Epithelial cell of prostate (primary cell): ENCODE data around the gene UBASH3A.
A peak's percentile ranks its signal among the peaks of the same experiment; 100 is the strongest.
"Not testable (repeated sequence)": the region's sequence is repeated elsewhere in the genome, so short reads cannot be mapped to it uniquely, and the experiment has no call there.

Experiments
- DNase-seq: peaks from one replicate; pipeline ENCODE4 v3.0.0-alpha.2; 2011; ENCODE audit warnings: low read depth, low spot score
- H3K27ac ChIP-seq: fragments of 450-650 bp; 2 replicates; pipeline ENCODE4 v1.5.1; 2017; ENCODE audit warnings: mild to moderate bottlenecking

UBASH3A gene

DNA sequence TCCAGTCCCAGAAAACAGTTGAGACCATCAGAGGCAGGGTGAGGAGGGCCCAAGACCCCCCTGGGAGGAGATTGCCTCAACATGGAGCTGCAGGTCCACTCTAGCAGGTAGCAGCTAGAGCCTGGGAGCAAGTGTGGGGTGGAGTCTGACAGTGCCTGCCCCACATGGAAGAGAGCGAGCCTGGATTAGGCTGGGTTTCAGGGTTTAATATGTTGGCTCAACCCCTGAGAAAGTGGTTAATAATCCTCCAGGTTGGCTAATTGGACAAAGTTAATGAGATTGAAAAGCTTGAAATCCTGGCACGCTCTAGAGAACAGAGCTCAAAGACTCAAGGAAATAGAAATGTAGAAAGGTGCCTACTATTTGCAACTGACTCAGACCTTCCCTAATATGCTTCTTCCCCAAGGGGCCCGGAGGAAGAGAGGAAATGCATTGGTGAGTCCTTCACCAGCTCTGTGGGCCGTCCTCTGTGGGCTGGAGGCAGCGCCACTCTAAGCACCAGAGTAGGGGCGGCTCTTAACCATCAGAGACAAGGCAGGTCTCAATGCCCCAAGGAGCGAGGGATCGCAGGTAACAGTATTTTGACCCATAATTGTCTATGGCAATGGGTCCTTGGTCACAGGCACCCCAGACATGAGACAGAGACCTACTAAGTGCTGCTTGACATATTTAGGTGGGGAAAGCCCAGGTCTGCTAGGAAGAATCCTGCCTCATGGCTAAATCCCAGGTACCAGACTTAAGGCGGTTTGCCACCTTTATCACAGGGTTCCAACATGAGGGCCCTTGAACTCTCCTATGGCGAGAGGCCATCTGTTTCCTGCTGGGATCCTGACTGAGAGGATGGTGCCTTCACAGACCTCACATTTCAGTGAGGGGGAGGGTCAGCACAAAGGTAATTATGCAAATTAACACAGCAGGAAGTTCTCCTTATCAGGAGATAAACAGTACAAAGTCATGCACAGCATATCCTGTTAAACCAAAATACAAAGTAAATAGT lies 58.5 kb downstream of the UBASH3A start:
- no peak overlapping the region for H3K27ac ChIP-seq
- no peak for DNase-seq

DNA sequence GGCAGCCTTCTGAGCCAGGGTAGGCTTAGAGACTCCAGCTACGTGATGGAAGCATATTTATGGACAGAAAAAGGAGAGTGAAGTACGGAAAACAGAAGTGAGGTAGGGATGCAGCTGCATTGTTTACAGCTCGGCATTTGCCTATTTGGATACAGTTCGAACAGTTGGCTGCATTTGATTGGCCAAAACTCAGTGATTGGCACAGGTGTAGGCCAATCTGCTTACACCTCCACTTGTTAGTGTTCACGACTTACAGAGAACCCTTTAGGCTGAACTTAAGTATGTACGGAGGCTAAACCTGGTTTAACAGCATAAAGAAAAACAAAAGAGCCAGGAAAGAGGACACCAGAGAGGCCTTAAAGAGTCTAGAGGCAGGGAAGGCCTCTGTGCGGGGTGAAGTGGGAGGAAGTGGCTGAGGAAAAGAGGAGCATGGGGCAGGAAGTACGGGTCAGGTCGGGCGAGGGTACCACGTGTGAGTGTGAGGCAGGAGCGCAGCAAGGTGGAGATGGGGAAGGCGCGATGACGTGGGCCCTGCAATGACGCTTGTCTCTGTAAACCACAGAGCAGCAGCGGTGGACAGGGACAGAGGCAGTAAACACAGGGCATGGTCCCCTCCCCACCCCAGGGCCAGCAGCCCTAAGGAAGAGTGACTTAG lies 60.3 kb downstream of the UBASH3A start:
- no peak for DNase-seq
- no peak overlapping the region for H3K27ac ChIP-seq

DNA sequence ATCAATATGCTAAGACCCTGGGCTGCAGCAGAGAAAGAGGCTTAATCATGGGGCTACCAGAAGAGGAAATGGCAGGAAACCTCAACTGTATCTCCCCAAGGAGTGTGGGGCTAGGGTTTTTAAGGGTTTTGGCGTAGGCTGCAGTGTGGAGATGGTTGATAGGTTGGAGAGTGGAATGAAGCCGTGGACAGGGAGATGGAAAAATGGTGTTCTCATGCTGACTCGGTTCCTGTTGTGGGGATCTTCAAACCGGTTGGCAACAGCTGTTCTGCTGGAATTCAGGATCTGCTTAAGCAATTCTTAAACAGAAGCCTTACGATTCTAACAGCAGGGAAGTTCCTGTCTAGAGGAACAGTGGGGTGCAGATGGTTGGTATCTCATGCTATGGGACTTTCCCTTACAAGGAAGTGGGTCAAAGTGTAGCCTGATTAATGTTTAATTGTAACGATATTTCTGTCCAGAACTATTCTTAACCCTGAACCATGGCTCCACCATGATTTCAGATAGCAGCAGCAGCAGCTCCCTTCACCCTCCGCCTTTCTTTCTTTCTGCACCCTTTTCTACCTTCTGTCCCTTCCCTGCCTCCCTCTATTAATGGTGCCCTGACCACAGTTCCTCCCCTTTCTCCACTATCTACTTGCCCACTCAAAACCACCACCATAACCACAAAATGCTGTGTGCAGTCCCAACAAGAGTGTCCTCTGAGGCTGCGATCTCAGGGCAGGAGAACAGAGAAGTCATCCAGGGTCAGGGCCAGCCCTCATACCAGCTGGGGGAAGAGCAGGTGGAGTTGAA lies 61.5 kb downstream of the UBASH3A start:
- no peak for DNase-seq
- no peak overlapping the region for H3K27ac ChIP-seq

DNA sequence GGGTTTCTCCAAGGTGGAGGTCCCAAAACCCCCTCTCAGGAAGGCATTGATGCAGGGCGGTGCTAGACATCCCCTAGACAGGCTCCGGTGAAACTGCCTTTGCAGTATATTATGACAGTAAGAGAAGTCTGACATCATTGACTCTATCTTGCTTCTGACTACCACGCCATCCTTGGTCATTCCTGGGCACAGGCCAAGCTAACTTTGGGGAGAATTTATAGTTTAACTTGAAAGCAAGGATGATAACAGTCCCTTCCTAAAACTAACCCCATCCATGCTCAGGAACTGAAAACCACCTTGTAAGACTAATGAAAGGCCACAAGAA lies 62.1 kb downstream of the UBASH3A start:
- no peak overlapping the region for H3K27ac ChIP-seq
- no peak for DNase-seq

DNA sequence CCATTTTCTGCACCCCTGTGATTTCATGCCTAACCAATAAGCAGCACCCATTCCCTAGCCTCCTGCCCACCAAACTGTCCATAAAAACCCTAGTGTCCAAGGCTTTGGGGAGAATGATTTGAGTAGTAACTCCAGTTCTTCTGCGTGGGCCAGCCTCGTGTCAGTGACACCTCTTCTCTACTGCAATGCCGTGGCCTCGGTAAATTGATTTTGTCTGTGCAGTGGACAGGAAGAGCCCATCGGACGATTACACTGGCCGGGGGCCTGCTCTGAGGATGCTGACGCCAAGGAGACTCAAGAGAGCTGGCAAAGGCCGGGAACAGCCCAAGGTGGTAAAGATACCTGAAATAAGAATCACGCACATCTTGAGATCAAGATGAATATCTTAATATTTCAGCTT lies 63.0 kb downstream of the UBASH3A start:
- H3K27ac ChIP-seq: no peak overlapping the region
- no peak for DNase-seq

DNA sequence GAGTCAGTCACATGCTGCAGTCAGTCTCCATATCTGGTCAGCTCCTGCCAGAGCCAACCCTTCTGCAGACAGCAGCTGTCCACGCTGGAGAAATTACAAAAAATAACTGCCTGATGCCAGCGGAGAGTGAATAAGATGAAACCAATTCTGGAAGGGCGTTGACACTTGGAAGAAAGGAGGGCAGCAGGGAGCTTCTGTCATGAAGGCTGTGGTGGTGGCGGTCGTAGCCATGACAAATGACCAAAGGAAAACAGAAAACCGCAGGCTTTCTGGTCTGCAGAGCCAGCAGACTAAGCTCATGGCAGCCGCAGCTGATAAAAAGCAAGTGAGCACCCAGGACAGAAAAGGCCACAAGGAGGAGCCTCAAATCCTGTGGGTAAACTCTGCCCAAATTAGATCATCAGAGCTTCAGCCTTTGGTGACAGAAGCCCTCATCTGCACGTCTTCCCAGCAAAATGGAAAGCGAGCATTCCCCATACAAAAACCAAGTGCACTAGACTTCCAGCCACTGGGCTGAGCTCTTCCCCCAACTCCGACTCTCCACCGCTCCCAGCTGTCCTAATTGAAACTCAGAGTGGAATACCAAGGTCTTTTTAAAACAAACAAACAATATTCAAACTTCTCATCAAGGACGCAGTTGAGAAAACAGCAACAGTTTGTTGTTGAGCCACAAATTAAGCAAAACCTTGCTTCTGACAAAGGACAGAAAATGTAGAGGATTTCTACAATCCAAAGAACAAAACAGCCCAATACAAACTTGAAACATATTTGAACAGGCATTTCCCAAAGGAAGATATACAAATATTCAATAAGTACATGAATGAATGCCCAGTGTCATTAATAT lies 63.7 kb downstream of the UBASH3A start:
- no peak for DNase-seq
- no peak overlapping the region for H3K27ac ChIP-seq

DNA sequence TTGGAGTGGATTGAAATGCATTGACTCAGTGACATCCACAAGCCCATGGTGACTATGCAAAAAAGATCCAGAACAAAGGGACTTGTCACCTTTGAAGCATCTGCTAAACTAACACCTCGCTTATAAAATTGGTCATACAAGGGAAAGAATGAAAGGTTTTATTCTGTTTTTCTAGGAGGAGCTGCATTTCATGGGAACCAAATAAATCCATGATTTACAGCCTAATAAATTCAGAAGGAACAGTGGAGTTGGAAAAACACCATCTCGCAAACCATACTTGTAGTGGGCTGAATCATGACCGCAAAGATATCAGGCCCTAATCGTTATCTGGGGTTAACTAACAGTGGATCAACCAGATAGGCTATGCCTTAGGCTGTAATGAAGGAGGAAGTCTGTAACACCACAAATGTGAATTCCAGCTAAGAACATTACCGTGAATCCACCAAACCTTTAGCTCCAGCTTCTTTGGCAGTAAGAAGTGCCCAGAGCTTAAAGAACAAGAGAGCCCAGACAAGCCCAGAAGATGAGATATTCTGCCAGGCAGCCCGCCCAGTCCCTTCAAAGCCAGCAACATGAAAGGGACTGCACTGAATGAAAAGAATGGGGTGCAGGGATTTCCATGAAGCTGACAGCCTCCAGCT lies 64.9 kb downstream of the UBASH3A start:
- DNase-seq: no peak
- peak overlapping the region; percentile 2 for H3K27ac ChIP-seq

DNA sequence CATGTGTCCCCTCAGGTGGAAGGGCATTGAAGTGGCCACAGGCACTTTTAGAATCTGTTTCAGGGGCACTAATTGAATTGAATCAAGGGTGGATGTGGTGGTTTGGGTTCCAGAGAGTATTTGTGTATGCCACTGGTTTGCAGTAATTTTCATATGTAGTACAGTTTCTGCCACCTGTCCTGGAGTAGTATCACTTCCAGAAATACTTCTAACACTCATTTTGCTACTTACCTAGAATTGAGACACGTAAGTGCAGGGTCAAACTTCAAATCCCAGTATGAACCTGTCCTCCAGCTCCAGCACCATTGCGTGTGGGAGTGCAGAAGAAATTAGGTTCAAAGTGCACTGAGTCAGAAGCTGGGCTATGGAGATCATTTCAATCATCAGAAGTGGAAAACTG lies 65.6 kb downstream of the UBASH3A start:
- DNase-seq: no peak
- no peak overlapping the region for H3K27ac ChIP-seq

DNA sequence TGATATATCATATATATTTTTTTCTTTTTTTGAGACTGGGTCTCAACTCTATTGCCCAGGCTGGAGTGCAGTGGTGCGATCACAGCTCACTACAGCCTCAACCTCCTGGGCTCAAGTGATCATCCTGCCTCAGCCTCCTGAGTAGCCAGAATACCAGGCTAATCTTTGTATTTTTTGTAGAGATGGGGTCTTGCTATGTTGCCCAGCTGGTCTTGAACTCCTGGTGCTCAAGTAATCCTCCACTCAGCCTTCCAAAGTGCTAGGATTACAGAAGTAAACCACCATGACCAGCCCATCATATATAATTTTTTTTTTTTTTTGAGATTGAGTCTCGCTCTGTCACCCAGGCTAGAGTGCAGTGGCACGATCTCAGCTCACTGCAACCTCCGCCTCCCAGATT lies 66.0 kb downstream of the UBASH3A start:
- H3K27ac ChIP-seq, DNase-seq: not testable (repeated sequence)

DNA sequence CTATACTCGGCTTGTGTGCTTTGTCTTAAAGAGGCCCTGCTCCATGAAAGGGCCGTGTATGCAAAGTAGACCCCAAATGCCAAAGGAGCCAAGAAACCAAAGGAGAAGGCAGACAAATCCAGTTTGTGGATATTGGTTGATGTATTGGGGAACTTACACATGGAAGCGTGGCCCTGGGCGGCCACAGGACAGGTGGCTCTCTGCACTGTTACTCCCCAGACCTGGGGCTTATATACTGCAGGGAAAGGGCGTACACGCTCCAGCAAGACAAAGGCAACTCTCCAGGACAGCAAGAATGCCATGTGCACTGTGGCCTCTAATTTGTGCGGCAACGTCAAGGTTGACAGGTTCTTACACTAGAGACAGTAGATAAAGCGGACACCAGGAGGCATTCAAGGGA lies 67.5 kb downstream of the UBASH3A start:
- no peak for DNase-seq
- no peak overlapping the region for H3K27ac ChIP-seq

DNA sequence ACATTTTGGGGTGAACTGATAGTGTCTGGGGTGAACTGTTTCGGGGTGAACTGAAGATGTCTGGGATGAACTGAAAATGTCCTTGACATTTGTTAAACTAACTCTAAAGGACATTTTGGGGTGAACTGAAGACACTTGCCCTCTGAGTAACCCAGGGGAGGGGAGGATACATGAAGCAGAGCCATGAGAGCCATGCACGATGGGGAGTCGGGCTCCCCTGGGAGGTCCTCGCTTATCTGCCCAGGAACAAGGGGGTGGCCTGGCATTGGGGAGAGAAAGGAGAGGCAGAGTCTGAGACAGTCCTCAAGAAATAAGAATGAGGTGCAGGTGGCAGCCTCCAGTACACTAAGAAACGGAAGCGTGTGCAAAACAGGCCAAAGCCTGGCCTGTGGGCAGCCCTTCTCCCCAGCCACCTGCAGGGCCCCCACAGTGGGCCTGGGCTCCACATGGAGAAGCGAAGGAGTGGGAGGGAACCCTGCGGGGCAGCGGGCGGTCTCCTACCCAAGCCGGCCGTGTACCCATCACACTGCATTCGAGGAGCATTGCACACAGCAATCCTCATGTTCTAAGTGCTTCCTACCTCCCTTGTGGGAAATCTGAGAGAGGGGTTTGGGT lies 68.1 kb downstream of the UBASH3A start:
- no peak for DNase-seq
- no peak overlapping the region for H3K27ac ChIP-seq

DNA sequence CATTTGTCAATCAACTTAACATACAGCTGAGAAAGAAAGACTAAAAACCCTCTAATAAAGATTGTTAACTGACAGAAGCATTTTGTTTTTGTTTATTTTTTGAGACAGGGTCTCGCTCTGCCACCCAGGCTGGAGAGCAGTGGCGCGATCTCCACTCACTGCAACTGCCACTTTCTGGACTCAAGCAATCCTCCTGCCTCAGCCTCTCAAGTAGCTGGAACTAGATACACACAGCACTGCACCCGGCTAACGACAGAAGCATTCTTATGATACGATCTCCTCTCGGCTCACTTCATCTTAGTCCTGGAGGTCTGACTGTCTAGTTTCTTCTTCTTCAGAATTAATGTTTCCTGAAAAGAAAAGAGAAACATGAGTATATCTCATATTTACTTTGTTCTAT lies 68.8 kb downstream of the UBASH3A start:
- no peak for DNase-seq

DNA sequence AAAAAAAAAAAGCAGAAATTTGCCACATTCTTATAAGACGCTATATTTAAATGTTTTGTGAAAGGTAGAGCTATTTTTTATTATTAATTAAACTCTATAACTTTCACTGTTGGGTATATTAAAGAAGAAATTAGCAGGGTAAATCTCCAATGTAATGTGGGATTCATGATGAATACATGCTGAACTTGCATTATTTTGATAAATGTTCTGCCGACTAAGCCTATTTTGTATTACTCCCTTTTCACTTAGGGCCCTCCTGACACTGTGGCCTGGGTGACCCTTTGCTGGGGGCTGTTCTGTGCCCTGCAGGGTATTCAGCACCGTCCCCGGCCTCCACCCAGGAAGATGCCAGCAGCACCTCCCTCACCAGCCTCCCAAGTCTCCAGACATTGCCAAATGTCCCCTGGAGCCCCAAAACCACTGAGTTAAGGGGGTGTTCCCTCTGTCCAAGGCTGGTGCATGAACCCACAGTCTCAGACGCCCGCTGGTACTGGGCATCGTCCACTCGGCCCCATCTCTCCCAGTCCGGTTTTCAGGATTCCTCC lies 69.9 kb downstream of the UBASH3A start:
- no peak for DNase-seq
- peak overlapping the region; percentile 64 for H3K27ac ChIP-seq

More for the DNA sequence above, 68.8 kb downstream of the UBASH3A start:
- H3K27ac ChIP-seq: no peak overlapping the region

DNA sequence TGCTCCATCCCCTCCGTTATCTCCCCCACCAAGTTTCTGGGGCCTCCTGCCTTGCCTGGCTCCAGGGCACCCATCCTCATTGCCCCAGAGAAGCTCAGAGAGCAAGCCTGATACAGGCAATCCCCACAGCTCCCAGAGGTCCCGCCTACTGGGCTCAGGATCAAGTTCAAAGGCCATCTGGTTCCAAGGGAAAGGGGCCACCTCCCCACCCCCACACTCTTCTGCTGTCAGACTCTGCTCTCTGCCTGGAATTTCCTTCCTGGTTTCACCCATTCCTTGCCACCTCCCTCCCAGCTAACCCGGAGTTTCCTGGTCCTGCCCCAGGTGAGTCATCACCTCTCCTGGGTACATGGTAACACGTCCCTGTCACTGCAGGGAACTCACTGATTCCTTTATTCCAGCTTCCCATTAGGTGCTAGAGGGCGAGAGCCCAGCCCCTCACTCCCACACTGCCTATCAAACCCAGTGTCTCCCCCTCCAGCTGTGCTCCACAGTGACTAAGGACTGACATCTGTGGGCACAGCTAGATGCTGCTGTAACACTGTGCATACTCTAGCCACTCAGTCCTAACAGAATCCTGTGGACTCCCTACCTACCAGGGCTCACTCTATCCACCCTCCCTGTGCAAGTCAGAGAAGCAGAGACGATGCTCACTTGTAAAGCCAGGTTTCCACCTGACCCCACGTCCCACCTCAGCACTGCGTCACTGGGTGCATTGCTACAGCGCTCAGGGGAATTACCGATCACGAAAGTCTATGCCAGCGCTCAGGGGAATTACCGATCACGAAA lies 70.5 kb downstream of the UBASH3A start:
- peak overlapping the region; percentile 64 for H3K27ac ChIP-seq
- peak; percentile 57 for DNase-seq

DNA sequence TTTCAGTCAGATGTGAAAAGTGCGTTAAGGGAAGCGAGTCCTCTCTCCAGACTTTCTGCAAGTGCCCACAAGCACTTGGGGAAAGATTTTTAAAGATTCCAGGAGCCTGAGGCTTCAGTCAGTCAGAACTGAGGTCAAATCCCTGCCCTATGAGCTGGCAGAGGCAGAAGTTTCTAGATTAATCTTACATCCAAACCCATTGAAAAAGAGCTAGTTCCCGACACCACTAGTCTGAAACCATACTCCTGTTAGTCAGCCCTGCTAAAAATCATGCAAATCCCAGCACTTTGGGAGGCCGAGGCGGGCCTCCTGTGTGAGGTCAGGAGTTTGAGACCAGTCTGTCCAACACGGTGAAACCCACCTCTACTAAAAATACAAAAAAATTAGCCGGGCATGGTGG lies 71.3 kb downstream of the UBASH3A start:
- no peak for DNase-seq

DNA sequence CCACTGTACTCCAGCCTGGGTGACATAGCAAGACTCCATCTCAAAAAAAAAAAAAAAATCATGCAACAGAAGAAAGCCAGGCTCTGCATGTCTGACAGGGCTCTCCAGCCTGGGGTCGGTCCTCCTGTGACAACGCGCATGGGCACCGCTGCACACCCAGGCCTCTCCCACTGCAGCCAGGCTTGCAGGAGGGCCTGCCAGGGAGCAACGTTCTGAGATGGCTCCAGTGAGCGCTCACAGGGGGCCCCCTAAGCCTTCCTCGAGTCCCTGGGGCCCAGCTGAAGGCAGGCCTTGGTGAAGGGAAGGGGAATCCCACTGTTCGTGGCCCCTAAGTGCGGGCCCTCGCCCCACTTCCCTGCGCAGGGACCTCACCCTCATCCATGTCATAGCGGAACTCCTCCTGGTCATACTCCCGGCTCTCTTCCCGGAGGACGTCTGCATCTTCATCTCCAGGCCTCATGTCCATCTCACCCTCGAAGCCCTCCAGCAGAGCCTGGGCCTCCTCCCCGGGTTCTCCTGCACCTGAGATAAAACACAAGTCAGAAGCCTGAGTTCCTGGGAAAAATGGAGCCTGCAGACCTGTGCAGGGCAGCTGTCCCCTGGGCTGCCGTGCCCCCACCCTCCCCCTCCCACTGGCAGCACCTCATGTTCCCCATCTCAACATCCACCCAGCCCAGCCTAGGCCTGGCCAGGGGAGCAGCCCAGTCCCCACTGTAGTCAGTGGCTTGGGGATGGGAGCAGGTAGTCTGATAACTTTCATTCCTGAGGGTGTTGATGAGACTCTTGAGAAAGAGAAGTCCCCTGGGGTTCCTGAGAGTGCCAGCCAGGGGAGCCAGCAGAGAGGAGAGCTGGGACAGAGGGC lies 72.1 kb downstream of the UBASH3A start:
- no peak for DNase-seq
- peak overlapping the region; percentile 64 for H3K27ac ChIP-seq

More for the DNA sequence above, 71.3 kb downstream of the UBASH3A start:
- H3K27ac ChIP-seq: peak overlapping the region; percentile 64
